Smooth muscle cell (in vitro differentiated cells): Measurements from ENCODE around the gene PRRC2B. TPM values are rescaled to one million over a fixed set of nuclear protein-coding genes. Genes with fewer than 3 reads are reported as not detected.
"Not testable (repeated sequence)": the region's sequence is repeated elsewhere in the genome, so short reads cannot be mapped to it uniquely, and the experiment has no call there.

Experiments used
- DNase-seq: peaks from one replicate; lab custom pipeline; 2025; ENCODE audit not compliant: unreplicated experiment; lab: John Stamatoyannopoulos, UW
- H2AFZ ChIP-seq: fragments of 200-600 bp; sonication (generic); 2 replicates; pipeline ENCODE4 v1.6.0; 2016; ENCODE audit warnings: antibody characterized with exemption, low read depth, mild to moderate bottlenecking
- H3F3A ChIP-seq: fragments of 200-600 bp; sonication (generic); 2 replicates; pipeline ENCODE4 v1.6.0; 2017; ENCODE audit warnings: antibody characterized with exemption, low read depth
- H3K27ac ChIP-seq: fragments of 200-600 bp; sonication (generic); 2 replicates; pipeline ENCODE4 v1.5.1; 2016; ENCODE audit warnings: low read depth, mild to moderate bottlenecking
- H3K27me3 ChIP-seq: fragments of 200-600 bp; sonication (generic); 2 replicates; pipeline ENCODE4 v1.6.1; 2016; ENCODE audit warnings: low read depth, mild to moderate bottlenecking
- H3K36me3 ChIP-seq: fragments of 200-600 bp; sonication (generic); 2 replicates; pipeline ENCODE4 v1.5.1; 2016; ENCODE audit warnings: low read depth
- H3K4me1 ChIP-seq: fragments of 200-600 bp; sonication (generic); 2 replicates; pipeline ENCODE4 v1.5.1; 2016; ENCODE audit warnings: low read depth
- H3K4me2 ChIP-seq: fragments of 200-600 bp; sonication (generic); 2 replicates; pipeline ENCODE4 v1.6.0; 2016; ENCODE audit warnings: mild to moderate bottlenecking
- H3K4me3 ChIP-seq: fragments of 200-600 bp; sonication (generic); 2 replicates; pipeline ENCODE4 v1.5.1; 2016; ENCODE audit warnings: mild to moderate bottlenecking
- H3K79me2 ChIP-seq: fragments of 200-600 bp; sonication (generic); 2 replicates; pipeline ENCODE4 v1.6.0; 2016; ENCODE audit warnings: low read depth, mild to moderate bottlenecking
- H3K9ac ChIP-seq: fragments of 200-600 bp; sonication (generic); 2 replicates; pipeline ENCODE4 v1.6.0; 2016; ENCODE audit warnings: low read depth
- H3K9me3 ChIP-seq: fragments of 200-600 bp; sonication (generic); replicated peaks from 2 replicates; pipeline ENCODE4 v1.5.1; 2016; ENCODE audit warnings: low read depth
- H4K20me1 ChIP-seq: fragments of 200-600 bp; sonication (generic); 2 replicates; pipeline ENCODE4 v1.6.0; 2016; ENCODE audit warnings: low read depth
- WGBS: methylation state at CpG from one replicate; pipeline ENCODE4 v1.1.7; 2016; ENCODE audit warnings: low lambda C conversion rate; 5-methylcytosine and 5-hydroxymethylcytosine counted together
- polyA plus RNA-seq: library from polyadenylated mRNA; unstranded; fragments of >200 nt; fragmentation: Nextera tagmentation; extraction: Ambion mirVana; gene quantifications from 2 replicates; pipeline ENCODE4 v1.2.1, GENCODE V29; 2016
- total RNA-seq: library from RNA; depleted of rRNA; stranded (reverse); fragments of >200 nt; gene quantifications from 2 replicates; pipeline ENCODE4 v1.2.3, GENCODE V29; 2014
- TF ChIP-seq, protein P1 (sequence below): fragments of 200-600 bp; sonication (generic); IDR thresholded peaks from 2 replicates; pipeline ENCODE4 v1.5.1; 2017; ENCODE audit warnings: borderline replicate concordance, mild to moderate bottlenecking, antibody characterized with exemption; ENCODE audit not compliant: insufficient read depth, poor library complexity, severe bottlenecking

The PRRC2B gene
- total and polyA plus RNA-seq, 2 experiments from 2014 or later, result 38.6 to 97.2 TPM

DNA sequence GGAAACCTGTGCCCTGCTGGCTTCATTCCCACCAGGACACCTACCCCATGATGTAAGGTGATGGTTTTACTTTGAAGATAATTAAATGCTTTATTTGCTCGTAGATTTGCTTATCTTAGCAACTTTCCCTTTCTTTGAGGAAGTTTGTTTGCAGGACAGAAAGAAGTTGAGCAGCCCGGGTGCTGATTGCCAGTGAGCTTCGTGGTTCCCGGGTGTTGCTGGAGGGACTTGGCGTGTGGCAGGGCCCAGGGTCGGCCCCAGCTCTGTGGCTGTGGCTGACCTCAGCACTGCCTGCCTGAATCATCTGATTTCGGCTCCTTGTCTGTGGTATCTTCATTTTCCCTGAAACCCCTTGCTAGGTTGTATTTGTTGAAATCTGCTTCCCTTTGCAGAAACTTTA lies 117.5 kb downstream of the PRRC2B start:
- Histone ChIP-seq H3K9ac (no peak overlapping the region), H3K79me2 (no peaks in the 10 kb centered on the region), H3K27me3 (no peaks in the 10 kb centered on the region), H3F3A (no peaks in the 10 kb centered on the region), H4K20me1 (no peaks in the 10 kb centered on the region), H3K36me3 (peaks cover 8% of the 10 kb centered on the region), H3K4me2 (no peak overlapping the region), H3K4me3 (no peak overlapping the region), H2AFZ (no peak overlapping the region), H3K27ac (no peak overlapping the region), H3K9me3 (no peaks in the 10 kb centered on the region), H3K4me1 (no peaks in the 10 kb centered on the region)
- TF ChIP-seq, protein P1, sequence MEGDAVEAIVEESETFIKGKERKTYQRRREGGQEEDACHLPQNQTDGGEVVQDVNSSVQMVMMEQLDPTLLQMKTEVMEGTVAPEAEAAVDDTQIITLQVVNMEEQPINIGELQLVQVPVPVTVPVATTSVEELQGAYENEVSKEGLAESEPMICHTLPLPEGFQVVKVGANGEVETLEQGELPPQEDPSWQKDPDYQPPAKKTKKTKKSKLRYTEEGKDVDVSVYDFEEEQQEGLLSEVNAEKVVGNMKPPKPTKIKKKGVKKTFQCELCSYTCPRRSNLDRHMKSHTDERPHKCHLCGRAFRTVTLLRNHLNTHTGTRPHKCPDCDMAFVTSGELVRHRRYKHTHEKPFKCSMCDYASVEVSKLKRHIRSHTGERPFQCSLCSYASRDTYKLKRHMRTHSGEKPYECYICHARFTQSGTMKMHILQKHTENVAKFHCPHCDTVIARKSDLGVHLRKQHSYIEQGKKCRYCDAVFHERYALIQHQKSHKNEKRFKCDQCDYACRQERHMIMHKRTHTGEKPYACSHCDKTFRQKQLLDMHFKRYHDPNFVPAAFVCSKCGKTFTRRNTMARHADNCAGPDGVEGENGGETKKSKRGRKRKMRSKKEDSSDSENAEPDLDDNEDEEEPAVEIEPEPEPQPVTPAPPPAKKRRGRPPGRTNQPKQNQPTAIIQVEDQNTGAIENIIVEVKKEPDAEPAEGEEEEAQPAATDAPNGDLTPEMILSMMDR, result no peak
- 90% methylated on average over 7 of the region's 7 CpGs for WGBS
- DNase-seq, result no peak

DNA sequence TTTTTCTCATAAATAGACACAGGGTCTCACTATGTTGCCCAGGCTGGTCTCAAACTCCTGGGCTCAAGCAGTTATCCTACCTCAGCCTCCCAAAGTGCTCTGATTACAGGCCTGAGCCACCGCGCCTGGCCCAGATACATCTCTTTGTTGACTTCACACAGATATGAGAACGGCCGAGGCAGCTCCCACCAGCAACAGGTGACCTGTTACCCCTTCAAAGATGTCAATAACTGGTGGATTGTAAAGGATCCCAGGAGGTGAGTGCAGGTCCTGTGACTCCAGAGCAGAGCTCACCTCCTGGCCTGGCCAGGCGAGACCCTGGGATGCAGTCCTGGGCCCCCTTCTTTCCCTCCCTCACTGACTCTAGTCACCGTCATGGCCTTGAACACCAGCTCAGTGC lies 118.0 kb downstream of the PRRC2B start:
- Histone ChIP-seq H3K27me3 (no peaks in the 10 kb centered on the region), H3K4me2 (no peak overlapping the region), H3K27ac (no peak overlapping the region), H3K79me2 (no peaks in the 10 kb centered on the region), H3K9me3 (no peaks in the 10 kb centered on the region), H3K36me3 (peaks cover 8% of the 10 kb centered on the region), H3K4me3 (no peak overlapping the region), H3F3A (no peaks in the 10 kb centered on the region), H4K20me1 (no peaks in the 10 kb centered on the region), H3K4me1 (no peaks in the 10 kb centered on the region), H2AFZ (no peak overlapping the region), H3K9ac (no peak overlapping the region)
- TF ChIP-seq, protein P1, result no peak
- WGBS, result 98% methylated on average over 6 of the region's 6 CpGs
- DNase-seq, result no peak

DNA sequence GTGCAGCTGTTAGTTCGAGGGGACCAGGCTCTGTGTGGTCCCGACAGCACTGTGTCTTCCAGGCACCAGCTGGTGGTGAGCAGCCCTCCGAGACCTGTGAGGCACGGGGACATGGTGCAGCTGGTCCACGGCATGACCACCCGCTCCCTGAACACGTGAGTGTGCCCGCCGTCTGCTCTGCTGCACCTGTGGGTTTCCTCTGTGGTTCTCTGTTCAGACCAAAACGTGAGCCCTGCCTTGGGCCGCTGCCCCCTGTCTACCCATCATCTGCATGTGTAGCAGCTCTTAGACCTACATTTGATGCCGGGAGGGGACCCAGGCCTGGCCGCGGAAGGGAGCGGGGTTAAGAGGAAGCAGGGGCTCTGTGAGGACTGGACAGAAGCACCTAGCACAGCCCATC lies 119.3 kb downstream of the PRRC2B start:
- H3K4me1 ChIP-seq, result no peaks in the 10 kb centered on the region
- H3K9me3 ChIP-seq, result no peaks in the 10 kb centered on the region
- H3K4me2 ChIP-seq, result no peak overlapping the region
- H3K36me3 ChIP-seq, result peaks cover 8% of the 10 kb centered on the region
- H3K27me3 ChIP-seq, result no peaks in the 10 kb centered on the region
- no peaks in the 10 kb centered on the region for H3K79me2 ChIP-seq
- no peaks in the 10 kb centered on the region for H3F3A ChIP-seq
- TF ChIP-seq, protein P1, result no peak
- WGBS, result 96% methylated on average over 15 of the region's 15 CpGs
- H3K4me3 ChIP-seq, result no peak overlapping the region
- no peak for DNase-seq
- H2AFZ ChIP-seq, result no peak overlapping the region
- no peak overlapping the region for H3K27ac ChIP-seq
- H4K20me1 ChIP-seq, result no peaks in the 10 kb centered on the region
- H3K9ac ChIP-seq, result no peak overlapping the region

DNA sequence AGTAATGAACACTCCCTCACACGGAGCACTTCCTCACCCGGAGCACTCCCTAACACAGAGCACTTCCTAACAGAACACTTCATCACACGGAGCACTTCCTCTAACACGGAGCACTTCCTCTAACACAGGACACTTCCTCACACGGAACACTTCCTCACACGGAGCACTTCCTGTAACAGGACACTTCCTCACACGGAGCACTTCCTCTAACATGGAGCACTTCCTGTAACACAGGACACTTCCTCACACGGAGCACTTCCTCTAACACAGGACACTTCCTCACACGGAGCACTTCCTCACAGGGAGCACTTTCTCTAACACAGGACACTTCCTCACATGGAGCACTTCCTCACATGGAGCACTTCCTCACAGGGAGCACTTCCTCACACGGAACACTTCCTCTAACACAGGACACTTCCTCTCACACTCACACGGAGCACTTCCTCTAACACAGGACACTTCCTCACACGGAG lies 121.7 kb downstream of the PRRC2B start:
- WGBS, result 95% methylated on average over 12 of the region's 12 CpGs
- H4K20me1 ChIP-seq, H3K79me2 ChIP-seq, H3K4me2 ChIP-seq, H3K27ac ChIP-seq, H3K4me1 ChIP-seq, H3K9me3 ChIP-seq, H2AFZ ChIP-seq, DNase-seq, H3K36me3 ChIP-seq, H3F3A ChIP-seq, H3K27me3 ChIP-seq, H3K9ac ChIP-seq, H3K4me3 ChIP-seq: not testable (repeated sequence)
